Esophagus muscularis mucosa (tissue), 4 donors: ENCODE measurements around the gene AHRR. TPM values are rescaled to one million over a fixed set of nuclear protein-coding genes. Genes with fewer than 3 reads are reported as not detected.
A peak's percentile ranks its signal among the peaks of the same experiment; 100 is the strongest.

Experiments
- DNase-seq: peaks from one replicate; pipeline ENCODE4 v3.0.0-alpha.2; 2017; ENCODE audit errors: extremely low spot score
- H3K27ac ChIP-seq, 4 donors: fragments of 200-600 bp; sonication (generic); replicated peaks in 1 of 4; 1 replicate in 3 of 4; 2 replicates in 1 of 4; pipeline ENCODE4 v1.5.1; 2016 to 2019; ENCODE audit warnings: mild to moderate bottlenecking in 1 of 4
- H3K27me3 ChIP-seq, 4 donors: fragments of 200-600 bp; sonication (generic); one replicate each; pipeline versions ENCODE4 v1.5.1 to v1.6.0; 2016 to 2019
- H3K36me3 ChIP-seq, 4 donors: fragments of 200-600 bp; sonication (generic); one replicate each; pipeline ENCODE4 v1.5.1; 2016 to 2019
- H3K4me1 ChIP-seq, 4 donors: fragments of 200-600 bp; sonication (generic); one replicate each; pipeline ENCODE4 v1.5.1; 2016 to 2019
- H3K4me3 ChIP-seq, 4 donors: fragments of 200-600 bp; sonication (generic); 1 replicate in 2 of 4; 2 replicates in 2 of 4; pipeline ENCODE4 v1.5.1; 2016 to 2019; ENCODE audit warnings: mild to moderate bottlenecking in 4 of 4, moderate library complexity in 1 of 4
- H3K9me3 ChIP-seq, 4 donors: fragments of 200-600 bp; sonication (generic); 1 replicate in 3 of 4; 2 replicates in 1 of 4; pipeline ENCODE4 v1.5.1; 2016 to 2019
- EP300 ChIP-seq: sonication (generic); formaldehyde crosslinking; IDR thresholded peaks from one replicate; pipeline ENCODE4 v1.6.1; 2017; ENCODE audit warnings: antibody characterized with exemption
- POLR2A ChIP-seq: fragments of 450-650 bp; IDR thresholded peaks from one replicate; pipeline ENCODE4 v1.6.1; 2017; ENCODE audit warnings: antibody characterized with exemption, moderate library complexity, mild to moderate bottlenecking, low read depth
- POLR2AphosphoS5 ChIP-seq, 2 donors: sonication (generic); formaldehyde crosslinking; IDR thresholded peaks; one replicate each; pipeline ENCODE4 v1.6.1; 2017; ENCODE audit warnings: antibody characterized with exemption in 2 of 2
- WGBS: methylation state at CpG from one replicate; pipeline ENCODE4 v1.1.5; 2018; 5-methylcytosine and 5-hydroxymethylcytosine counted together
- intact Hi-C: fragments of 100-400 bp; cut with DNase I; formaldehyde crosslinking; loops from one replicate; pipeline ENCODE4 v1.15.1; 2023
- total RNA-seq, 4 donors: library from RNA; depleted of rRNA; stranded (reverse); fragments of >200 nt; gene quantifications; one replicate each; pipeline versions ENCODE4 v1.1.0 to v1.2.1, GENCODE V29; 2016
- TF ChIP-seq, protein P1 (sequence below), 3 experiments: fragments of 200-600 bp in 2 of 3; fragments of 450-650 bp in 1 of 3; sonication (generic) in 2 of 3; IDR thresholded peaks; one replicate each; pipeline ENCODE4 v1.5.1; 2017 to 2019; ENCODE audit warnings: antibody characterized with exemption in 3 of 3, mild to moderate bottlenecking in 2 of 3, moderate library complexity in 1 of 3

AHRR gene
- total RNA-seq, 4 donors from 2014 or later = 0.33 to 5.5 (median 0.86) TPM

DNA sequence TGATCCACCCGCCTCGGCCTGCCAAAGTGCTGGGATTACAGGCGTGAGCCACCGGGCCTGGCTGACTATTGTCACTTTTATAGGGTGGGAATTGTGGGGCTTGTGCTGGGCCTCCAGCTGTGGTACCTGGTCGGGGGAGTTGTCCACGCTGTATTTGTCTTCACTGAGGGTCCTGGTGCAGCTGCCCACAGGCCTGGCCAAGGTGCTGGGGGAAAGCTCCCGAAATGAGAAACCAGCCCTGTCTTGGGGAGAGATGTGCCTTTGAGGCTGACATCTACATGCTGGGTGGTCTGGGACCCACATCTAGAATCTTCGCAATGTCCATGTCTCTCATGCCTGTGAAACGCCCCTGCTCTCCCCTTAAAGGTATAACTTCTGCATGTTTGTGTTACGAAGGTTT lies 124.1 kb downstream of the AHRR start:
- Histone ChIP-seq H3K4me3 (no peak overlapping the region), H3K4me1 (peaks cover 19 to 45% (median 22%) of the 10 kb centered on the region in 4 donors), H3K36me3 (peaks cover 21 to 50% (median 42%) of the 10 kb centered on the region in 4 donors), H3K27ac (no peak overlapping the region), H3K9me3 (no peaks in the 10 kb centered on the region), H3K27me3 (no peaks in the 10 kb centered on the region)
- 90% methylated on average over 9 of the region's 10 CpGs for WGBS
- no peak for TF ChIP-seq EP300
- no peak for TF ChIP-seq POLR2AphosphoS5 (IDR thresholded peaks at IDR 0.05)
- TF ChIP-seq, protein P1, sequence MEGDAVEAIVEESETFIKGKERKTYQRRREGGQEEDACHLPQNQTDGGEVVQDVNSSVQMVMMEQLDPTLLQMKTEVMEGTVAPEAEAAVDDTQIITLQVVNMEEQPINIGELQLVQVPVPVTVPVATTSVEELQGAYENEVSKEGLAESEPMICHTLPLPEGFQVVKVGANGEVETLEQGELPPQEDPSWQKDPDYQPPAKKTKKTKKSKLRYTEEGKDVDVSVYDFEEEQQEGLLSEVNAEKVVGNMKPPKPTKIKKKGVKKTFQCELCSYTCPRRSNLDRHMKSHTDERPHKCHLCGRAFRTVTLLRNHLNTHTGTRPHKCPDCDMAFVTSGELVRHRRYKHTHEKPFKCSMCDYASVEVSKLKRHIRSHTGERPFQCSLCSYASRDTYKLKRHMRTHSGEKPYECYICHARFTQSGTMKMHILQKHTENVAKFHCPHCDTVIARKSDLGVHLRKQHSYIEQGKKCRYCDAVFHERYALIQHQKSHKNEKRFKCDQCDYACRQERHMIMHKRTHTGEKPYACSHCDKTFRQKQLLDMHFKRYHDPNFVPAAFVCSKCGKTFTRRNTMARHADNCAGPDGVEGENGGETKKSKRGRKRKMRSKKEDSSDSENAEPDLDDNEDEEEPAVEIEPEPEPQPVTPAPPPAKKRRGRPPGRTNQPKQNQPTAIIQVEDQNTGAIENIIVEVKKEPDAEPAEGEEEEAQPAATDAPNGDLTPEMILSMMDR (IDR thresholded peaks at IDR 0.05) = no peak
- no peak for TF ChIP-seq POLR2A
- intact Hi-C loops = loop anchor here (10.0 kb wide), 1 partner anchor 459 kb away; no protein-coding TSS in a partner anchor
- no peak for DNase-seq

DNA sequence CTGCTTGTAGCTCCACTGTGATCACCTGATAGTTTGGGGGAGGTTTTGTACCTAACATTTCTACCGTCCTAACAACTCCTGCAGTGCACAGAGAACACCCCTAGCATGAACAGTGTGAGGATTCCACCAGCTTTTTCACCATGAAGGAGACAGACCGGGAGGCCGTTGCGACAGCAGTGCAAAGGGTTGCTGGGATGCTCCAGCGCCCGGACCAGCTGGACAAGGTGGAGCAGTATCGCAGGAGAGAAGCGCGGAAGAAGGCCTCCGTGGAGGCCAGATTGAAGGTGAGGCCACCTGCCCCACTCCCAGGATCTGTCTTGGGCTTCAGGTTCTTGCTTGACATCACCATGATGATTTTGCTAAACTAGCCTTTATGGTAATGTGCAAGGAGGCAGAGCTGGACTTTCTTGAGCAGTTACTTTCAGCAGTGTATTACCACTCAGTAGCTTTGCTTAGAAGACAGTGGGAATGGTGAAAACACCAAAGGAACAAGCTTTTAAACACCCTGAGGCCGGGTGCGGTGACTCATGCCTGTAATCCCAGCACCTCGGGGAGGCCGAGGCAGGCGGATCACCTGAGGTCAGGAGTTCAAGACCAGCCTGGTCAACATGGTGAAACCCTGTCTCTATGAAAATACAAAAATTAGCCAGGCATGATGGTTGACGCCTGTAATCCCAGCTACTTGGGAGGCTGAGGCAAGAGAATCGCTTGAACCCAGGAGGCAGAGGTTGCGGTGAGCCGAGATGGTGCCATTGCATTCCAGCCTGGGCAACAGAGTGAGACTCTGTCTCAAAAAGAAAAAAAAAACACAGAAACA lies 124.8 kb downstream of the AHRR start:
- intact Hi-C loops = loop anchor here (10.0 kb wide), 1 partner anchor 459 kb away; no protein-coding TSS in a partner anchor
- 85% methylated on average over 10 of the region's 19 CpGs for WGBS
- Histone ChIP-seq H3K4me1 (peaks cover 19 to 45% (median 22%) of the 10 kb centered on the region in 4 donors), H3K27ac (no peak overlapping the region), H3K4me3 (no peak overlapping the region), H3K9me3 (peaks cover 0 to 3% (median under 1%) of the 10 kb centered on the region in 4 donors), H3K27me3 (no peaks in the 10 kb centered on the region), H3K36me3 (peaks cover 21 to 57% (median 45%) of the 10 kb centered on the region in 4 donors)
- no peak for TF ChIP-seq POLR2A
- no peak for TF ChIP-seq POLR2AphosphoS5 (IDR thresholded peaks at IDR 0.05)
- TF ChIP-seq, protein P1 (IDR thresholded peaks at IDR 0.05) = no peak
- TF ChIP-seq EP300 = no peak
- no peak for DNase-seq

DNA sequence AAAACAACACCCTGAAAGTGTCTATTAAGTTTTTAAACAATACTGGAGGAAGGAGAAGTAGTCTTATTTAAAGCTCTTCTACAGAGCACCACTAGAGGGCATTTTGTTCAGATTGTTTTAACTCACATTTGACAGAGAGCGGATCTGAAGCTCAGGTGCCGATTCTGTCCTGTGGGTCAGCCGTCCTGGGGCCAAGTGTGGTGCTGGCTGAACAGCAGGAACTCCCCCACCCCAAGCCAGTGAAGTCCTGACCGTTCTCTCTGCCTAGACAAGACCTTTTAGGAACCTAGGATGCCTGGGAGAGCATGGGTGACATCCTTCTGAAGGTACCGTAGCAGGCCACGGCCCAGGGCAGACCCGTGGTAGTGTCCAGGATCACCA lies 125.4 kb downstream of the AHRR start:
- Histone ChIP-seq H3K9me3 (peaks cover 0 to 9% (median 5%) of the 10 kb centered on the region in 4 donors), H3K4me1 (peaks cover 17 to 41% (median 21%) of the 10 kb centered on the region in 4 donors), H3K27ac (no peak overlapping the region), H3K27me3 (no peaks in the 10 kb centered on the region), H3K36me3 (peaks cover 21 to 63% (median 51%) of the 10 kb centered on the region in 4 donors), H3K4me3 (no peak overlapping the region)
- DNase-seq = no peak
- TF ChIP-seq POLR2AphosphoS5 (IDR thresholded peaks at IDR 0.05) = no peak
- TF ChIP-seq, protein P1 (IDR thresholded peaks at IDR 0.05) = peak; percentile 35 to 59 (median 39)
- WGBS = 42% methylated on average over 7 of the region's 7 CpGs
- intact Hi-C loops = loop anchor here (10.0 kb wide), 1 partner anchor 458 kb away; no protein-coding TSS in a partner anchor

DNA sequence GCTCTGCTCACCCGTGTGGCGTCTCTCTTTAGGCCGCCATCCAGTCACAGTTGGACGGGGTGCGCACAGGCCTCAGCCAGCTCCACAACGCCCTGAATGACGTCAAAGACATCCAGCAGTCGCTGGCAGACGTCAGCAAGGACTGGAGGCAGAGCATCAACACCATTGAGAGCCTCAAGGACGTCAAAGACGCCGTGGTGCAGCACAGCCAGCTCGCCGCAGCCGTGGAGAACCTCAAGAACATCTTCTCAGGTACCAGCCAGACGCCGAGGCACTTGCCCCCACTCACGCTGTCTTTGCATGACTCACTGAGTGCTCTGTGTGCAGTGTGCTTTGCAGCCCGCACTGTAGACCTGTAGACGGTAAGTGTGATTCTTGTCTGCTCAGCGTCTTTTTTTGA lies 126.0 kb downstream of the AHRR start:
- Histone ChIP-seq H3K27me3 (no peaks in the 10 kb centered on the region), H3K4me1 (peaks cover 10 to 35% (median 15%) of the 10 kb centered on the region in 4 donors), H3K36me3 (peaks cover 24 to 70% (median 57%) of the 10 kb centered on the region in 4 donors), H3K27ac (no peak overlapping the region), H3K4me3 (no peak overlapping the region), H3K9me3 (peaks cover 0 to 15% (median 11%) of the 10 kb centered on the region in 4 donors)
- no peak for TF ChIP-seq POLR2A
- no peak for TF ChIP-seq EP300
- TF ChIP-seq POLR2AphosphoS5 (IDR thresholded peaks at IDR 0.05) = no peak
- TF ChIP-seq, protein P1 (IDR thresholded peaks at IDR 0.05) = no peak
- no peak for DNase-seq
- WGBS = 89% methylated on average over 12 of the region's 21 CpGs
- intact Hi-C loops = loop anchor here (10.0 kb wide), 1 partner anchor 457 kb away; no protein-coding TSS in a partner anchor
